Measurements from ENCODE around the gene PIBF1.
A peak's percentile ranks its signal among the peaks of the same experiment; 100 is the strongest.

PIBF1 gene

GRCh38 chr13:73034901-73035300 is 253.0 kb downstream of the PIBF1 start:
- no peak for TF ChIP-seq POLR2AphosphoS5 (IDR thresholded peaks at IDR 0.05; ENCODE audit: low read depth)
- DNase-seq (ENCODE audit: low read depth in 1 of 2, low spot score in 1 of 2): no peak
- no peak overlapping the region for H3K27ac ChIP-seq (replicated peaks)
- no peaks in the 10 kb centered on the region for H3K27me3 ChIP-seq (ENCODE audit: insufficient read depth, poor library complexity, severe bottlenecking)
- no peak overlapping the region for H3K4me3 ChIP-seq (replicated peaks; ENCODE audit: insufficient read depth, low read length)

- Histone ChIP-seq H3K27ac (replicated peaks) (no peak overlapping the region), H3K27me3 (ENCODE audit: insufficient read depth, poor library complexity, severe bottlenecking) (no peaks in the 10 kb centered on the region), H3K4me3 (replicated peaks; ENCODE audit: insufficient read depth, low read length) (no peak overlapping the region)
- no peak for DNase-seq (ENCODE audit: low read depth in 1 of 2, low spot score in 1 of 2)
- TF ChIP-seq POLR2AphosphoS5 (IDR thresholded peaks at IDR 0.05; ENCODE audit: low read depth) (no peak), GABPA (IDR thresholded peaks at IDR 0.05; ENCODE audit: low read depth) (no peak)
Measured at GRCh38 chr13:73035660-73036059, 253.7 kb downstream of the PIBF1 start.

GRCh38 chr13:73036566-73036965 is 254.6 kb downstream of the PIBF1 start:
- H3K27ac ChIP-seq (replicated peaks): no peak overlapping the region
- TF ChIP-seq CTCF (IDR thresholded peaks at IDR 0.05; ENCODE audit: insufficient read depth, low read length): no peak
- TF ChIP-seq POLR2AphosphoS5 (IDR thresholded peaks at IDR 0.05; ENCODE audit: low read depth): no peak
- TF ChIP-seq GABPA (IDR thresholded peaks at IDR 0.05; ENCODE audit: low read depth): no peak
- TF ChIP-seq REST (IDR thresholded peaks at IDR 0.05; ENCODE audit: insufficient replicate concordance, low read depth): no peak
- TF ChIP-seq SPI1 (IDR thresholded peaks at IDR 0.05; ENCODE audit: borderline replicate concordance, low read depth): no peak
- H3K27me3 ChIP-seq (ENCODE audit: insufficient read depth, poor library complexity, severe bottlenecking): no peaks in the 10 kb centered on the region
- H3K4me3 ChIP-seq (replicated peaks; ENCODE audit: insufficient read depth, low read length): no peak overlapping the region
- no peak for DNase-seq (ENCODE audit: low read depth in 1 of 2, low spot score in 1 of 2)

- DNase-seq (ENCODE audit: low read depth in 1 of 2, low spot score in 1 of 2): no peak
- Histone ChIP-seq H3K4me3 (replicated peaks; ENCODE audit: insufficient read depth, low read length) (no peak overlapping the region), H3K27me3 (ENCODE audit: insufficient read depth, poor library complexity, severe bottlenecking) (no peaks in the 10 kb centered on the region), H3K27ac (replicated peaks) (peak overlapping the region; percentile 59; the same call in 1 of the 2 replicates)
- TF ChIP-seq POLR2AphosphoS5 (IDR thresholded peaks at IDR 0.05; ENCODE audit: low read depth): no peak
- TF ChIP-seq REST (IDR thresholded peaks at IDR 0.05; ENCODE audit: insufficient replicate concordance, low read depth): no peak
- no peak for TF ChIP-seq CTCF (IDR thresholded peaks at IDR 0.05; ENCODE audit: insufficient read depth, low read length)
- no peak for TF ChIP-seq SPI1 (IDR thresholded peaks at IDR 0.05; ENCODE audit: borderline replicate concordance, low read depth)
- no peak for TF ChIP-seq GABPA (IDR thresholded peaks at IDR 0.05; ENCODE audit: low read depth)
Measured at GRCh38 chr13:73038064-73038463, 256.1 kb downstream of the PIBF1 start.

All from HL-60 (cell line).